ENCODE results near the gene HDAC4. TPM values are rescaled to one million over a fixed set of nuclear protein-coding genes. Genes with fewer than 3 reads are reported as not detected.

Gene HDAC4
- polyA plus RNA-seq, 6 donors from 2014 or later = 1.5 to 6.8 (median 2.8) TPM; not detected in 1

- Mint-ChIP-seq H3K27me3 (no peaks in the 10 kb centered on the region), H3K27ac (no peak overlapping the region), H3K9me3 (peaks cover 0 to 2% (median 0%) of the 10 kb centered on the region in 7 donors), H3K4me3 (no peak overlapping the region), H3K4me1 (peaks cover 11 to 23% (median 23%) of the 10 kb centered on the region in 3 donors), H3K36me3 (peaks cover 0 to 6% of the 10 kb centered on the region in 2 donors)
- ATAC-seq (ENCODE audit: low read depth in 2 of 2) (no peak), DNase-seq (no peak)
Observed at GRCh38 chr2:239362507-239362906, 38.3 kb downstream of the HDAC4 start.

- Mint-ChIP-seq H3K9me3 (peaks cover 0 to 2% (median 0%) of the 10 kb centered on the region in 7 donors), H3K27me3 (no peaks in the 10 kb centered on the region), H3K27ac (peak overlapping the region in 2 of 6 donors; percentile 64 to 76), H3K4me3 (peak overlapping the region in 1 of 8 donors; percentile 35), H3K36me3 (peaks cover 0 to 10% of the 10 kb centered on the region in 2 donors), H3K4me1 (peaks cover 8 to 23% (median 23%) of the 10 kb centered on the region in 3 donors)
- no peak for ATAC-seq (ENCODE audit: low read depth in 2 of 2)
- no peak for DNase-seq
Observed at GRCh38 chr2:239361311-239361642, 39.5 kb downstream of the HDAC4 start.

- Mint-ChIP-seq H3K27ac (peak overlapping the region in 2 of 6 donors; percentile 16 to 64), H3K4me1 (peaks cover 8 to 23% (median 19%) of the 10 kb centered on the region in 3 donors), H3K4me3 (no peak overlapping the region)
Observed at GRCh38 chr2:239360421-239361310, 40.2 kb downstream of the HDAC4 start.

GRCh38 chr2:239360008-239360407, 40.8 kb downstream of the HDAC4 start:
- Mint-ChIP-seq H3K4me3 (no peak overlapping the region), H3K36me3 (peaks cover 10 to 20% of the 10 kb centered on the region in 2 donors), H3K9me3 (peaks cover 5 to 11% (median 9%) of the 10 kb centered on the region in 7 donors)

More at GRCh38 chr2:239360421-239361310, 40.2 kb downstream of the HDAC4 start:
- peaks cover 0 to 5% (median 2%) of the 10 kb centered on the region in 7 donors for H3K9me3 Mint-ChIP-seq
- ATAC-seq (ENCODE audit: low read depth in 2 of 2) = no peak
- no peak for DNase-seq
- H3K27me3 Mint-ChIP-seq = no peaks in the 10 kb centered on the region
- peaks cover 3 to 14% of the 10 kb centered on the region in 2 donors for H3K36me3 Mint-ChIP-seq

GRCh38 chr2:239359196-239359912, 41.5 kb downstream of the HDAC4 start:
- DNase-seq = no peak
- H3K36me3 Mint-ChIP-seq = peaks cover 13 to 23% of the 10 kb centered on the region in 2 donors

More at GRCh38 chr2:239360008-239360407, 40.8 kb downstream of the HDAC4 start:
- DNase-seq (no peak), ATAC-seq (ENCODE audit: low read depth in 2 of 2) (no peak)
- no peaks in the 10 kb centered on the region for H3K27me3 Mint-ChIP-seq
- H3K27ac Mint-ChIP-seq = peak overlapping the region in 2 of 6 donors; percentile 63 to 75
- H3K4me1 Mint-ChIP-seq = peaks cover 8 to 23% (median 19%) of the 10 kb centered on the region in 3 donors

GRCh38 chr2:239358062-239358754, 42.6 kb downstream of the HDAC4 start:
- Mint-ChIP-seq H3K4me3 (no peak overlapping the region), H3K9me3 (peaks cover 4 to 19% (median 16%) of the 10 kb centered on the region in 7 donors), H3K27ac (peak overlapping the region in 3 of 6 donors; percentile 2 to 29 (median 6)), H3K36me3 (peaks cover 13 to 23% of the 10 kb centered on the region in 2 donors), H3K4me1 (peaks cover 8 to 23% (median 19%) of the 10 kb centered on the region in 3 donors), H3K27me3 (no peaks in the 10 kb centered on the region)
- DNase-seq (no peak), ATAC-seq (ENCODE audit: low read depth in 2 of 2) (no peak)

More at GRCh38 chr2:239359196-239359912, 41.5 kb downstream of the HDAC4 start:
- no peak for ATAC-seq (ENCODE audit: low read depth in 2 of 2)
- H3K27ac Mint-ChIP-seq = peak overlapping the region in 2 of 6 donors; percentile 74 to 83
- peaks cover 5 to 17% (median 15%) of the 10 kb centered on the region in 7 donors for H3K9me3 Mint-ChIP-seq
- no peaks in the 10 kb centered on the region for H3K27me3 Mint-ChIP-seq
- peak overlapping the region in 1 of 8 donors; percentile 22 for H3K4me3 Mint-ChIP-seq
- H3K4me1 Mint-ChIP-seq = peaks cover 8 to 23% (median 19%) of the 10 kb centered on the region in 3 donors

GRCh38 chr2:239355724-239356123, 45.1 kb downstream of the HDAC4 start:
- Mint-ChIP-seq H3K9me3 (peaks cover 4 to 19% (median 16%) of the 10 kb centered on the region in 7 donors), H3K27ac (no peak overlapping the region), H3K4me1 (peaks cover 3 to 14% (median 9%) of the 10 kb centered on the region in 3 donors), H3K36me3 (peaks cover 25 to 38% of the 10 kb centered on the region in 2 donors), H3K4me3 (no peak overlapping the region), H3K27me3 (no peaks in the 10 kb centered on the region)
- ATAC-seq (ENCODE audit: low read depth in 2 of 2) (no peak), DNase-seq (no peak)

GRCh38 chr2:239355139-239355538, 45.7 kb downstream of the HDAC4 start:
- Mint-ChIP-seq H3K4me3 (no peak overlapping the region), H3K4me1 (peaks cover 3 to 14% (median 7%) of the 10 kb centered on the region in 3 donors), H3K36me3 (peaks cover 25 to 38% of the 10 kb centered on the region in 2 donors), H3K9me3 (peaks cover 4 to 19% (median 16%) of the 10 kb centered on the region in 7 donors), H3K27ac (peak overlapping the region in 2 of 6 donors; percentile 39 to 54), H3K27me3 (no peaks in the 10 kb centered on the region)
- DNase-seq (no peak), ATAC-seq (ENCODE audit: low read depth in 2 of 2) (no peak)

- H3K4me3 Mint-ChIP-seq = no peak overlapping the region
Observed at GRCh38 chr2:239354791-239355136, 46.1 kb downstream of the HDAC4 start.

GRCh38 chr2:239354132-239354790, 46.6 kb downstream of the HDAC4 start:
- peaks cover 4 to 19% (median 16%) of the 10 kb centered on the region in 7 donors for H3K9me3 Mint-ChIP-seq
- ATAC-seq (ENCODE audit: low read depth in 2 of 2) (no peak), DNase-seq (no peak)
- peaks cover 3 to 14% (median 7%) of the 10 kb centered on the region in 3 donors for H3K4me1 Mint-ChIP-seq
- no peak overlapping the region for H3K27ac Mint-ChIP-seq
- no peaks in the 10 kb centered on the region for H3K27me3 Mint-ChIP-seq
- H3K36me3 Mint-ChIP-seq = peaks cover 25 to 38% of the 10 kb centered on the region in 2 donors
- no peak overlapping the region for H3K4me3 Mint-ChIP-seq

More at GRCh38 chr2:239354791-239355136, 46.1 kb downstream of the HDAC4 start:
- DNase-seq (no peak), ATAC-seq (ENCODE audit: low read depth in 2 of 2) (no peak)
- Mint-ChIP-seq H3K27me3 (no peaks in the 10 kb centered on the region), H3K27ac (no peak overlapping the region), H3K4me1 (peaks cover 3 to 12% (median 7%) of the 10 kb centered on the region in 3 donors), H3K36me3 (peaks cover 25 to 38% of the 10 kb centered on the region in 2 donors), H3K9me3 (peaks cover 4 to 19% (median 16%) of the 10 kb centered on the region in 7 donors)

- no peaks in the 10 kb centered on the region for H3K27me3 Mint-ChIP-seq
- H3K4me3 Mint-ChIP-seq = no peak overlapping the region
- peaks cover 4 to 19% (median 16%) of the 10 kb centered on the region in 7 donors for H3K9me3 Mint-ChIP-seq
- ATAC-seq (ENCODE audit: low read depth in 2 of 2) (no peak), DNase-seq (no peak)
- H3K36me3 Mint-ChIP-seq = peaks cover 25 to 36% of the 10 kb centered on the region in 2 donors
- peaks cover 3 to 15% (median 7%) of the 10 kb centered on the region in 3 donors for H3K4me1 Mint-ChIP-seq
- H3K27ac Mint-ChIP-seq = no peak overlapping the region
Observed at GRCh38 chr2:239353692-239354091, 47.1 kb downstream of the HDAC4 start.

GRCh38 chr2:239351687-239352086, 49.1 kb downstream of the HDAC4 start:
- Mint-ChIP-seq H3K27me3 (no peaks in the 10 kb centered on the region), H3K9me3 (peaks cover 4 to 19% (median 16%) of the 10 kb centered on the region in 7 donors)

More at GRCh38 chr2:239351687-239352086, 49.1 kb downstream of the HDAC4 start:
- Mint-ChIP-seq H3K4me1 (peaks cover 0 to 8% (median 0%) of the 10 kb centered on the region in 3 donors), H3K27ac (peak overlapping the region in 3 of 6 donors; percentile 18 to 57 (median 42)), H3K4me3 (no peak overlapping the region), H3K36me3 (peaks cover 25 to 28% of the 10 kb centered on the region in 2 donors)
- DNase-seq = no peak
- no peak for ATAC-seq (ENCODE audit: low read depth in 2 of 2)
